HG03039 (cell line): ENCODE data around the gene SLC24A4.

Source experiments
- ATAC-seq: cut with Tn5 transposase; IDR thresholded peaks from one replicate; pipeline ENCODE4 v1.9.1; 2021; ENCODE audit warnings: mild to moderate bottlenecking, moderate library complexity; ENCODE audit not compliant: unreplicated experiment

SLC24A4 gene, protein sequence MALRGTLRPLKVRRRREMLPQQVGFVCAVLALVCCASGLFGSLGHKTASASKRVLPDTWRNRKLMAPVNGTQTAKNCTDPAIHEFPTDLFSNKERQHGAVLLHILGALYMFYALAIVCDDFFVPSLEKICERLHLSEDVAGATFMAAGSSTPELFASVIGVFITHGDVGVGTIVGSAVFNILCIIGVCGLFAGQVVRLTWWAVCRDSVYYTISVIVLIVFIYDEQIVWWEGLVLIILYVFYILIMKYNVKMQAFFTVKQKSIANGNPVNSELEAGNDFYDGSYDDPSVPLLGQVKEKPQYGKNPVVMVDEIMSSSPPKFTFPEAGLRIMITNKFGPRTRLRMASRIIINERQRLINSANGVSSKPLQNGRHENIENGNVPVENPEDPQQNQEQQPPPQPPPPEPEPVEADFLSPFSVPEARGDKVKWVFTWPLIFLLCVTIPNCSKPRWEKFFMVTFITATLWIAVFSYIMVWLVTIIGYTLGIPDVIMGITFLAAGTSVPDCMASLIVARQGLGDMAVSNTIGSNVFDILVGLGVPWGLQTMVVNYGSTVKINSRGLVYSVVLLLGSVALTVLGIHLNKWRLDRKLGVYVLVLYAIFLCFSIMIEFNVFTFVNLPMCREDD

DNA sequence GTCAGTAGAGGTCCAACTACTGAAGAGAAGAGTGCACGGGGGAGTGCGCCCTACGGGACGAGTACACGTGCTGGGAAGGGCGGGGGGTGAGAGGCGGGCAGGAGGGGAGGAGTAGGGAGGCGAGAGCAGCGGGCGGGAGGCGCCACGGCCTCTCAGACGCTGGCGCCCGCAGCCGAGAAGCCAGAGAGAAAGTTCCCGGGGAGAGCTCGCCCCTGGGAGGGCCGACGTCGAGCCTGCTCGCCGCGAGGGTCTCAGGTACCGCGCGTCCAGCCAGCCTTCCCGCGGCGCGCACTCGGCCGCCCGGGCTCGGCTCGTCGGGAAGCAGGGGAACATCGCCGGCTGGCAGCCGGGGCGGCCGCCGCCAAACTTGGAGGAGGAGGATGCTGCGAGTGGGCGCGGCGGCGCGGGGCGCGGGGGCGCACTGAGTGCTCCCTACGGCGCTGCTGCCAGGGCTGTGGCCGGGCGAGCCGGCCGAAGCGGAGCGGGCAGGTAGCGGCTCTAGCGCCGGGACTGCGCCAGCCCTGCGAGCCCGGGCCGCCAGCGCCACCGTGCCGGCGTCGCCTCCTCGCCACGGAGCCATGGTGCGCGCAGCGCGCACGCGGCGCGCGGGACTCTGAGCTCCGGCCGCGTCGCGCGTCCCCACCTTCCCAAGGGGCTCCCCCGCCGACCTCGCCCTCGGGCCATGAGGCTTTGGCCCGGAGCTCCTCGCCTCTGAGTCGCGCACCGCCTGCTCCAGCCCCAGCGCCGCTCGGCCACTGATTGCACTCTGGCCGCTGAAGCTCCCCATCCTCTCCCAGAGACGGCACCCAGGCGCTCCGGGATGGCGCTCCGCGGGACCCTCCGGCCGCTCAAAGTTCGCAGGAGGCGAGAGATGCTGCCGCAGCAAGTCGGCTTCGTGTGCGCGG lies at the start of gene SLC24A4:
Gene SLC24A4 (plus strand): TSS at position 155 of the 905 bp plus-strand sequence. CDS start 666 bp downstream, at position 821.
- ATAC-seq = no peak

DNA sequence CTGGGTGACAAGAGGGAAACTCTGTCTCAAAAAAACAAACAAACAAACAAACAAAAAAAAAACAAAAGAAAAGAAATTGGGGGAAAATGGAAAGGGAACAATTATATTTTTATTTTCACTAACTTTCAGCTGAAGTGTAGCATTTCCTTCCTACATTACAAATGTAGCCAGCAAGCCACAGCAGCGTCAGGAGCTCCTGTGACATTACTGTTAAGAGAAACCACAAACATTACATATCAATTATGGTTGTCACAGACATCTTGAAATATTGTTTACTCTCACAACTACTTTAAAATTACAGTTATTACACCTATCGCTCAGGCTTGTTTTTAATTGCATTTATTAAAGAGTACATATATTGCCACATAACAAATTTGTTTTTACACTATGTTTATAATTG lies 49.8 kb upstream of the SLC24A4 start:
- no peak for ATAC-seq

DNA sequence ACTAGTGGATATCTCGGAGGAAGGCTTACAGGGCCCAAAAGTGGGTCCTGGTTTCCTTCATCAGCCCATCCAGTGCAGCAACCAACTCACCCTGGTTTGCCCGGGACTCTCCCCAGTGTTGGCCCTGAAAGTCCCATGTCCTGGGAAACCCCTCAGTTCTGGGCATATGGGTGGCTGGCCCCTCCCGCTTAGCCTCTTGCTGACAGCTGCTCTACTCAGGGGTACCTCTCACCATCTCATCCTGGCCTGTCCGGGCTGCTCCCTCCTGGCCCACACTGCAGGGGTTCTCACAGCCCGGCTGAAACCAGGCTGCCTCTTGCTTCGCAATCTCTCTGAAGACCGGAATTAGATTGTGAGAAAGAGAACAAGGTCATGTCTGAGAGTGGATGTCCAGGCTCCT lies 48.9 kb upstream of the SLC24A4 start:
- ATAC-seq = no peak

DNA sequence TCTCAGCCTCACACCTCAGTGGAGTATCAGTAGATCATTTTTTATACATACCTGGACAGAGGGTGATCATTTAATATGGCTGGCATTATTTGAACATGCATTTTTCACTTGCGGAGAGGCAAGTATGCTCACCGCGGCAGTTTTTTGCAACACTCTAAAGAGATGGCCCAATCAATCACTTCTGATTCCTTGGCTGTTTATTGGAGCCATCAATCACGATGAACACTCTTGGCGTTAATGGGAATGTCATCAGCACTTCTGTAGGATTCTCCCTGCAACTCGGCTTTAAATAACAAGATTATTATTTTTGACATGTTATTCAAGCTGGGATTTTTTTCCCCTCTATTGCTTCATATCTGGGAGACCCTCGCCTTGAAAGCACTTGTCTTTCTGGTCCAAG lies 46.9 kb upstream of the SLC24A4 start:
- no peak for ATAC-seq

DNA sequence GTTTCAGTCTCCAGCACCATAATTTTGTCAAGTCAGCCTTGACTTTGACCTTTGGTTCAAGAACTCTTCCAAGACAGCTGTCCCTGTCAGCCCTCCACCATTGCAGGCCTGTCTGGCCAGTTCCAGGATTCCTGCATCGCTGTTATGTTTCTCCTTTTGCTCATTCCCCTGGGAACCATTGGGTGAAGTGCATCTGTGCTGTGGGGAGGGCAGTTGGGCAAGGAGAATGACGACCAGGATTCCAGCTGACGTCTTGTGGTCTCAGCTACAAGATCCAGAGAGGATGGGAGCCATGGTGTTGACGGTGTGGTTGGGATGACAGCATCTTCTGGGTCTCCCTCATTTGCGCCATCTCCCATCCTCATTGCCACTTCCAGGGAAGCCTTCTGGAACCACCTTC lies 45.9 kb upstream of the SLC24A4 start:
- ATAC-seq = no peak

DNA sequence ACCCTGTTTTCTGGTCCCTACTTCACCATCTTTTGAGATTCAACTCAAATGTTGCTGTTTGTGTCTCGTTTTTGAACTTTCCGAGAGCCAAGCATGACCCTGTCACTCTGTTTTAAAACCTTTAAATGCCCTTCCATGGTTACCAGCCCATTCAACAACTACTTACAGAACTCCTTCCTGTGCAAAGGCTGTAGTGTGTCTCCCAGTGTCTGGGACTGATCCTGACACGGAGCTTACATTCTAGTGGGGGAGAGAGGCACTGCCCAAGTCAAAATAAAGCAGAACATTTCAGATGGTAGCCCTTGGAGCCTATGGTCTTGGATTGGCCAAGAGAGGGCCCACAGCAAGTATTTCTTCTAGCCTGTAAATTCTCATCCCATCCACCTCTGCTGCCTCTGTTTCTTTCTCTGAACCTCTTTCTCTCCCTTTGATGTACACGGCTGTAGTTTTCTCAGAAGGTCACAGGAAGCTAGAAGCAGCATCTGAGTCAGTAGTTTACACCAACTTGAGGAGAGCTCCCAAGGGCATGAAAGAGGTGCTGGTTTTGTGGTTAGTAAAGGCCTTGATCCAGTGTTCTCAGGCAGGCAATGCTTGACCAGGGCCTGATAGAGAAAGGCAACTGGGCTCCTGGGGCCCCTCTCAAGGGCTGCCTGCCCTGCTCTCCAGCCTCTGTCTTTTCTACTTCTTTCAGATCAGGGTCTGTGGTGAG lies 42.3 kb upstream of the SLC24A4 start:
- ATAC-seq = no peak

DNA sequence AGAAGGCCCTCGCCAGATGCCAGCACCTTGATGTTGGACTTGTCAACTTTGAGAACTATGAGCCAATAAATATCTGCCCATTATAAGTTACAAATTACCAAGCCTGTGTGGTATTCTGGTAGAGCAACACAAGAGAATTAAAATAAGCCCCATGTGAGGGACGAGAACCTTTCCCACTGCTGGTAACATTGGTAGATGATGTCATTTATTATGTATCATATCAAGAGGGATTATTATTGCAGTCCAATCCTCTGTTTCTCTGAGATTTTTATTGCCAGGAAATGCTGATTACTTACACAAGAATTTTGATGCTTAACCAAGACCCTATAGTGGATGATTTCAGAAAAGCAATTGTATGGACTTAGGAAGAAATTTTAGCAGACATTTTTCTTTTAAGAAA lies 40.3 kb upstream of the SLC24A4 start:
- no peak for ATAC-seq

DNA sequence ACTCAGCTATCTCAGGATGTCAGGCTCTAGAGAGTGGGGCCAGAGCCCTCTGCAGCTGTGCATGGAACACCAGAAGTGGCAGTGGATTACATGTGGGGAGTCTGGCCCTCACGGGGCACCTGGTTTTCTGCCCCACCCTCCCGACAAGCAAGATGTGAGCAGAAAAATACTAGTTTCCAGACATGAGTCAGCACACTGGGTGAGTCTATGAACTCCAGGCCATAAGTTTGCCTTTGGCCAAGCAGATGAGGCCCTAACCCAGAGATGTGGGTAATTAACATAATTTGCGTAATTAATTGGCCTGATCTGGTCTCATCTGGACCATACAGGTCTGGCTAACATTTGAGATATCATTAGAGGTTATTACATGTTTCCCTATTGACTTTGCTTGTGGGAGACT lies 37.7 kb upstream of the SLC24A4 start:
- ATAC-seq = no peak

DNA sequence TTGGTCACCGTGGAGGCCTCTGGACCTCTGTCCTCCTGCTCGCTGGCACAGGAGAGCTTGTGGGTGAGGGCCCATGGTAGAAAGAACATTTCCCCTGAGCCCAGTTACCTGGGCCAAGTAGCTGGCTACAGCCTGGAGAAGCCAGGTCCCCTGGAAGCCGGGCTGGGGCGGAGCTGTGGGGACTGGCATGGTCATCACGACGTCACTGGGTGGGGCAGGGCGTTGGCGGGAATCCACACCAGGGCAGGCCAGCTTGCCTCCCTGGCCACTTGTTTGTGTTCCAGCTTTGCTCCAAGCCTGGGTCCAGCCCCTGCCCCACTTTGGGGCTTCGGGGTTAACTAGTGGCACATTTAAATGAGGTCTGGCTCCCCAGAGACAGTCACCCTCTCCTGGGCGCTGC lies 35.0 kb upstream of the SLC24A4 start:
- no peak for ATAC-seq

DNA sequence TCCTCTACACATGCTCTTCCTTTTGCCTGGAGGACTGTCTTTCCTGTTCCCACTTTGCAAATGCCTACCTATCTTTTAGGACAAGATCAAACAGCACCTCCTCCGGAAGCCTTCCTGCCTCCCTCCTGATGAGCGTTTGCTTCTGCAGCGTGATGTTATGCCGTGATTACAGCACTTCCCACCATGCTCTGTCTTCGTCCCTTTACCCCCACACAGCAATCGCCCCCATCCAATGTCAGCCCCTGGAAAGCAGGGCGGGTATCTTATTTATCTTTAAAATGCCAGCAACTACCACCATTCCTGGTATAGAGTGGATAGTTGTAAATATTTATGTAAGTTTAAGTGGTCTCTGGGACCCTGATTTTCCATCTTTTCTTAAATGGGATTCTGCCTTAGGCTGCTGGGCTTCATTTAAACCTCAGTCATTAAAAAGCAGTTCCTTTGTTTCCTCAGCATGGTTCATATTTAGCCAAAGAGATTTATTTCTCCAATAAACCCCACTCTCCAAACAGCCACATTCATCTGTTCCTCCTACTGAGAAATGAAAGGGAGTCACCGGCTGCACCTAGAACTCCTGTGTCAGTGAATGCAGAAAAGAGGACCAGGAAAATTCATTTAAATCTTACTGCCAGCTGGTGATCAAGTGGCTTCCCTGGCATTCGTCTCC lies 33.8 kb upstream of the SLC24A4 start:
- ATAC-seq = no peak

DNA sequence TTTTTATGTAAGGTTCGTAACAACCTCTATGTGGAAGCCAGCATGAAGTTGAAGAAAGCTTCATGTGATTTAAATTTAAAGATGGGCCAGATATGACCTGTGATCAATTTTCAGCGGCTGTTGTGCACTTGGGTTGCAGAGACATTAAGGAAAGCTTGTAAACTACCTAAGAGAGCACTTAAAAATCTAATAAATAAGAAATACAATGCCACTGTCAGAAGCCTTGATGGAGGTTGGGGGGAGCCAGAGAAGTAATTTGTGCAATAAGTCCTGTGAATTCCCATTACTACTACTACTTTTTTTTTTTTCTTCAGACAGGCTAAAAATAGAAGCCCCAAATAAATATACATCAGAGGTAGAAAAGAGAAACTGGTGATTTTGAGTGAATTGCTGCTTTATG lies 30.3 kb upstream of the SLC24A4 start:
- ATAC-seq = no peak

DNA sequence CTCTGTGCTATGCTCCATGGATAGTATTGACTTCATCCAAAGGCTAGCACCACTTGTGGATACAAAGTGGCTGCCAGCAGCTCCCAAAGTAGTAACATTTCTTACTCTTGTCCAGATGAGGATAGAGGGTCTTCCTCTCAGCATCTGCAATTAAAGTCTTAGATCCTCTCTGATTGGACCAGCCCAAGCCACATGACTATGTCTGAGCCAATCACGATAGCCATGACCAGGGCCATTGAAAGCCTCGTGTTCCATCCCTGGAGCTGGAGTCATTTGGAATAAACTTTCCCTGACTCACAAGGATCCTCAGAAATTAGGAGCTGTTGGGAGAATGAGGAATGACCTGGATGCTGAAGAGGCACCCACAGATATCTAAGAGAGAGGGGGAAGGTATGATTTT lies 28.5 kb upstream of the SLC24A4 start:
- ATAC-seq = no peak

DNA sequence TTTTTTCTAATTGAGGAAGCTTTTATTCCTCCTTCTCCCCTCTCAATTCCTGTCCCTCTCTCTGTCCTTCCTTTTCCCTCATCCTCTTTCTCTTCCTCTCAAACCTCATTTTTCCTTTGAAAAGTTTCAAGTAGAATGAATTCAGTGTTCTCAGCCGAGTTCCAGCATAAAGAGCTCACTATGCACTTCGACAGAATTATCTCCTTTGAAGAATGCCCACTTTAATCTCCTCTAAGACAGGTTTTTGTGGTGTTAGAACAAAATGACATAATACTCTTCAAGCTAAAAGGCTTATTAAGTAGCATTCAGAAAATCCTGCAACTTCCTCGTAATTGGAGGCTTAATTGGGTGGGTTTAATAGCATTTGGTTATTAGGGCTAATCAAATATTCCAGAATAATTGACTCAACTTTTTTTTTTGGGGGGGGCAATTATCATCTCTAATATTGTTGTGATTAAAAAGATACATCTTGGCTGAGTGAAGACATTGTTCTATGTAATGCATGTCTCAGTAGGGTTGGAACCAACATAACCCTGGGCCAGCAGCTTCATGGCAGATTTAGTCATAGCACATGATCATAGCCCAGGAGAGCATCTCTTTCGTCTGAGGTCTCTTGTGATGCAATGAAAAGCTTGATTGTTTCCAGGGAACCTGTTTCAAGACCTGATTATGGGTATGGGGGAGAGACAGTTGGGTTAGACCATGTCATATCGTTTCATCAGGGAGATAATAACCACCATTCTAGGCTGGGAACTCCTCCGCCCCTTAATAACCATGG lies 25.0 kb upstream of the SLC24A4 start:
- no peak for ATAC-seq

DNA sequence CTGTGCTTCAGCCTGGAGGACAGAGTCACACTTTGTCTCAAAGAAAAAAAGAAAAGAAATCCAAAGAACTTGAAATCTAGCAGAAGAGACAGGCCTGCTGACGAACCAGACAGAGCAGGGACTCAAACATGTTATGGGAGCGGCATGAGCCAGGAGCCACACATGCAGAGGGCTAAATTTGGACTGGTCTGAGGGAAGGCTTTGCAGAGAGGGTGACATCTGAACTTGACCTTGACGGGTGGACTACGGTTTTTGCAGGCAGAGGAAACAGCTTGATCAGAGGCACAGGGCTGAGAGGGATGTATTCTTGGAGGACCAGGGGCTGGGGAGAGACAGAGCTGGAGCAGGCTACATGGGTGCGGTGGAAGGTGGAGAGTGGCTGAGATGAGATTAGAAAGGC lies 20.5 kb upstream of the SLC24A4 start:
- ATAC-seq = no peak

DNA sequence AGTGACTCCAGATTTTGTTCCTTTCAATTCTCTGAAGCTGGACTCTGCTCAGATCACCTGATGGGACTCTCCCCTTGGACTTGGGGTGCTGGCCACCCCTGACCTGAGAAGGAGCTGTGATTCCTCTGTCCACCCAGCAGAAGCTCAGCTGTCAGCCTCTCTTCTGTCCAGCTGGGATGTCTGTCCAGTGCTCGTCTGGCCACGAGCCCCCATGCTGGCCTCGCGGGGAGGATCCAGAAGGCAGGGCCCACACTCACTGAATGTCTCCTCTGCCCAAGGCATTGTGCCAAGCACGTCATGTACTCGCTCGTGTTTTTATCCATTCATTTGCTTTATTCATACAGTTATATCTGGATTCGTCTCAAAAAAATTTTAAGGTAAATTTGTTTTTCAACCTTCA lies 14.2 kb upstream of the SLC24A4 start:
- no peak for ATAC-seq

DNA sequence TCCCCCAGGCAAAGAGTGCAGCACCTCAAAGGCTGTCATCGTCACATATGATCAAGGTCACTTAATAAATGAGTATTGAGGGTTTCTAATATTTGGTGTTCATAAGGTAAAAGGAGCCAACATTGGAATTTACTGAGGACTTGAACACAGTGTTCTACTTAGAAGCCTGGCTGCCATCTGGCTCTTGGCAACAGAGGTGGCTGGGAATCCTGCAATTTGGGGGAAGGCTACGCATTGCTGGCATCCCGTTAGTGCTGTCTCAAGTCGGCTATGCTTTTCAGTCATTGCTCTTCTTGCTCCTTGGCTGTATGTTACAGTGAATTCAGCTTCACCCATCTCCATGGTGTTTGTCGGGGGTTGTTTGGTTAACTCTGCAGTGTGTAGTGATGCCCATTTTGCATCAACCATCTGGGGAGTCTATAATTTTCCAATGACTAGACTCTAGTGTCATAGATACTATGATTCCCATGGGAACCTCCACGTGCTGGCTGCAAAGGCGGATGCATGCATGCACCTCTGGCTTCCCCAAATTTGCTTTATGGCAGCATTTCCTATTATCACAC lies 12.9 kb upstream of the SLC24A4 start:
- no peak for ATAC-seq

DNA sequence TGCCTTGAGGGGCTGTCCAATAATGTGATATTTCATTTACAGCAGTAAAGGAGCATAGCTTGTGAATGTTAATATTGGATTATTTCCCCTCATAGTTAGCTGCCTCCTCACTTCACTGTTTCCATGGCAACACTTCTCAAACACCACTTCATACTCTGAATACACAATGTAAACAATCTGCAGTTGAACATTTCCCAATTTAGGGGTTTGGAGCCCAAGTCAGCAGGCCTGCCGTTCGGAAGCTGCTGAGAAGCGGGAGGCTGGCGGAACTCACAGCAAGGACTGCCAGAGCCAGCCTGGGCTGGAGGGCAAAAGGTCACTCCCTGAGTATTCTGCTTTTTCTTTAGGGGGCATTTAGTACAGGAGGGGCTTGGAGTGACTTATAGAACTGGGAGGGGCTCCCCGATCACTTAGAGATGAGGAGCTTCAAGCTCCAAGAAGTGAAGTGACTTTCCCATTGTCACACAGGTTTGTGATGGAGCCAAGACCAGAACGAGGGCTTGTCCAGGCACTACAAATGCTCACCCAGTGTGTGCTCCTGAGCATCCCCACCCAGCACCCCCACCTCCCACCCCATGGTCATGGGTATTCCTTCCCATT lies 12.1 kb upstream of the SLC24A4 start:
- no peak for ATAC-seq

DNA sequence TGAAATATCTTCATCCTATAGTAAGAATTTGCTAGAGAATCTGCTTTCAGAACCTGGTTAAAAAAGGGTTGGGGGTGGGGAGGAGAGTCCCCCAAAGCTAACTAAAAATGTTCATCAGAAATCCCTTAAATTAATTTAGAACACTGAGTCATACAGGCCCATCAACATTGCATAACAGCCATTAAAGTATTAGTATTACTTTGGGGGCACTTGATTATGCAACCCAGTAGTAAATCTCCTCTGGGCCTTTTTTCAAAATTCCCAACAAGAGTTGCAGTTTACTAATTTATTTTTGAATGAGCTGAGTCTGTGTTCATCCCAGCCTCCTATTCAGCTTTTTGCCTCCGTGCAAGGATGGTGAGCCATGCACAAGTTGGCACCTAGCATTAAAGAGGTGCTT lies 8.8 kb upstream of the SLC24A4 start:
- ATAC-seq = no peak
